Measurements from ENCODE around the gene ARIH1. TPM values are rescaled to one million over a fixed set of nuclear protein-coding genes. Genes with fewer than 3 reads are reported as not detected.

The ARIH1 gene
- total RNA-seq, 1 experiment from 2014 or later, result 192 TPM

DNA sequence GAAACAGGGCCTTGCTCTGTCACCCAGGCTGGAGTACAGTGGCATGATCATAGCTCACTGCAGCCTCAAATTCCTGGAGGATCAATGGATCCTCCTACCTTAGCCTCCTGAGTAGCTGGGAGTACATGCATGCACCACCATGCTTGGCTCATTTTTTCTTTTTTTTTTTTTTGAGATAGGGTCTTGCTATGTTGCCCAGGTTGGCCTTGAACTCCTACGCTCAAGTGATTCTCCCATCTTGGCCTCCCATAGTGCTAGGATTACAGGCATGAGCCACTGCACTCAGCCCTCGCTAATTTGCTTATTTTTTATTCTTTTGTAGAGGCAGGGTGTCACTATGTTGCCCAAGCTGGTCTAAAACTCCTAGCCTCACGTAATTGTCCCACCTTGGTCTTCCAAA is 6.0 kb upstream of the ARIH1 start:
- Histone ChIP-seq H3K27ac (ENCODE audit: low read length) (no peak overlapping the region), H3K36me3 (ENCODE audit: control insufficient read depth, insufficient read depth, low read length) (no peaks in the 10 kb centered on the region), H3K9me3 (ENCODE audit: control insufficient read depth, insufficient read depth, low read depth, low read length) (no peaks in the 10 kb centered on the region), H3K4me1 (ENCODE audit: control insufficient read depth, insufficient read depth, low read length) (peaks cover 3% of the 10 kb centered on the region), H3K4me3 (ENCODE audit: low read depth in 2 of 2, low read length in 2 of 2) (no peak overlapping the region), H3K27me3 (ENCODE audit: control insufficient read depth, insufficient read depth, low read length) (no peaks in the 10 kb centered on the region)
- intact Hi-C loops (cut with micrococcal nuclease; ENCODE audit: unreplicated experiment) (no loop called here), in situ Hi-C loops (cut with HindIII; ENCODE audit: low pct_unique_long_range_greater_than_20kb, low sequenced_read_pairs) (no loop called here)
- TF ChIP-seq SIN3A (IDR thresholded peaks at IDR 0.05; ENCODE audit: borderline replicate concordance, insufficient read depth, low read depth, low read length) (no peak), TCF7L2 (IDR thresholded peaks at IDR 0.05; ENCODE audit: low read depth, low read length) (no peak), CTCF (IDR thresholded peaks at IDR 0.05) (no peak), POLR2AphosphoS5 (IDR thresholded peaks at IDR 0.05; ENCODE audit: low read depth, low read length) (no peak)
- TF ChIP-seq, protein P1, sequence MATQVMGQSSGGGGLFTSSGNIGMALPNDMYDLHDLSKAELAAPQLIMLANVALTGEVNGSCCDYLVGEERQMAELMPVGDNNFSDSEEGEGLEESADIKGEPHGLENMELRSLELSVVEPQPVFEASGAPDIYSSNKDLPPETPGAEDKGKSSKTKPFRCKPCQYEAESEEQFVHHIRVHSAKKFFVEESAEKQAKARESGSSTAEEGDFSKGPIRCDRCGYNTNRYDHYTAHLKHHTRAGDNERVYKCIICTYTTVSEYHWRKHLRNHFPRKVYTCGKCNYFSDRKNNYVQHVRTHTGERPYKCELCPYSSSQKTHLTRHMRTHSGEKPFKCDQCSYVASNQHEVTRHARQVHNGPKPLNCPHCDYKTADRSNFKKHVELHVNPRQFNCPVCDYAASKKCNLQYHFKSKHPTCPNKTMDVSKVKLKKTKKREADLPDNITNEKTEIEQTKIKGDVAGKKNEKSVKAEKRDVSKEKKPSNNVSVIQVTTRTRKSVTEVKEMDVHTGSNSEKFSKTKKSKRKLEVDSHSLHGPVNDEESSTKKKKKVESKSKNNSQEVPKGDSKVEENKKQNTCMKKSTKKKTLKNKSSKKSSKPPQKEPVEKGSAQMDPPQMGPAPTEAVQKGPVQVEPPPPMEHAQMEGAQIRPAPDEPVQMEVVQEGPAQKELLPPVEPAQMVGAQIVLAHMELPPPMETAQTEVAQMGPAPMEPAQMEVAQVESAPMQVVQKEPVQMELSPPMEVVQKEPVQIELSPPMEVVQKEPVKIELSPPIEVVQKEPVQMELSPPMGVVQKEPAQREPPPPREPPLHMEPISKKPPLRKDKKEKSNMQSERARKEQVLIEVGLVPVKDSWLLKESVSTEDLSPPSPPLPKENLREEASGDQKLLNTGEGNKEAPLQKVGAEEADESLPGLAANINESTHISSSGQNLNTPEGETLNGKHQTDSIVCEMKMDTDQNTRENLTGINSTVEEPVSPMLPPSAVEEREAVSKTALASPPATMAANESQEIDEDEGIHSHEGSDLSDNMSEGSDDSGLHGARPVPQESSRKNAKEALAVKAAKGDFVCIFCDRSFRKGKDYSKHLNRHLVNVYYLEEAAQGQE (IDR thresholded peaks at IDR 0.05; ENCODE audit: insufficient read depth in 1 of 2, low read depth in 2 of 2, low read length in 1 of 2), result no peak
- no TSS peak for BruUV-seq (replicated peaks)
- no peak for DNase-seq (ENCODE audit: low read depth, low spot score)
- no peak for ATAC-seq
- POLR2A ChIA-PET, result no interaction called here
- CTCF ChIA-PET, result no interaction called here

DNA sequence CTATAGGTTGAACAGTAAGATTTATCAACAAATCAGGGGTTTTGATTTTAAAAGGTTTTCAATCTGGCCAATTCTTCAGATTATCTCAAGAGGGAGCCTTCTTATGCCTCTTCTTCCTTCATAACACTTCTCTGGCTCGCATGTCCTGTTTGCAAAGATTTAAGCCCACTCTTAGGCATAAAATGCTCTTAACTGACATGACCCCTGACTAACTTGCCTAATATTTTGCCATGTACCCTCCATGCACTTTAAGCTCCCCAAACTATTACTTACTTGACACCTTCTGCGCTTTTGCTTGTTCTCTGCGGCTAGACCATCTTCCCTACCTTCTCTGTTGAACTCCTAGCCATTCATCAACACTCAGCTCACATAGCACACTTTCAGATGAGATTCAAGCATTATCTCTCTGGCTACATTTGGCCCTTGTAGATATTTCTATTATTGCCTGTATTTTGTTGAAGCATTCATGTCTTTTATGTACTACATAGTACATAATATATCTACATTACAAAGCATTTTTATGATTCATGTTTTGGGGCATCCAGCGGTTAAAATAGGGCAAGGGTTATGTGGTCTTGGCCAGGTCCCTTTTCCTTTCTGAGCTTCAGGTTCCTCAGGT is 1.0 kb upstream of the ARIH1 start:
- POLR2A ChIA-PET, result interaction anchor here (0.5 to 0.8 kb wide), 5 partner anchors 10 to 210 kb away, joined by 3 to 5 read pairs (median 3); no protein-coding TSS in a partner anchor
- Histone ChIP-seq H3K4me1 (ENCODE audit: control insufficient read depth, insufficient read depth, low read length) (peaks cover 12% of the 10 kb centered on the region), H3K9me3 (ENCODE audit: control insufficient read depth, insufficient read depth, low read depth, low read length) (no peaks in the 10 kb centered on the region), H3K4me3 (ENCODE audit: low read depth in 2 of 2, low read length in 2 of 2) (peak overlapping the region; percentile 84), H3K27ac (ENCODE audit: low read length) (peak overlapping the region; percentile 98), H3K27me3 (ENCODE audit: control insufficient read depth, insufficient read depth, low read length) (no peaks in the 10 kb centered on the region), H3K36me3 (ENCODE audit: control insufficient read depth, insufficient read depth, low read length) (peaks cover 11% of the 10 kb centered on the region; the same call in 1 of the 2 replicates)
- in situ Hi-C loops (cut with HindIII; ENCODE audit: low pct_unique_long_range_greater_than_20kb, low sequenced_read_pairs), result no loop called here
- TSS peak; percentile 90 for BruUV-seq (replicated peaks)
- ATAC-seq (no peak), DNase-seq (ENCODE audit: low read depth, low spot score) (no peak)
- intact Hi-C loops (cut with micrococcal nuclease; ENCODE audit: unreplicated experiment), result loop anchor here (10.0 kb wide), 1 partner anchor 98 kb away; the partner anchor contains the start of gene HEXA
- CTCF ChIA-PET, result interaction anchor here (0.8 kb wide), 1 partner anchor 133 kb away, joined by 3 read pairs; no protein-coding TSS in a partner anchor
- TF ChIP-seq CTCF (IDR thresholded peaks at IDR 0.05) (no peak), POLR2AphosphoS5 (IDR thresholded peaks at IDR 0.05; ENCODE audit: low read depth, low read length) (no peak), SIN3A (IDR thresholded peaks at IDR 0.05; ENCODE audit: borderline replicate concordance, insufficient read depth, low read depth, low read length) (no peak), TCF7L2 (IDR thresholded peaks at IDR 0.05; ENCODE audit: low read depth, low read length) (no peak)
- TF ChIP-seq, protein P1 (IDR thresholded peaks at IDR 0.05; ENCODE audit: insufficient read depth in 1 of 2, low read depth in 2 of 2, low read length in 1 of 2), result no peak

Measured in Panc1 (cell line).